HG02970 (cell line): ENCODE measurements around the gene NNMT.

Source experiments
- ATAC-seq: cut with Tn5 transposase; IDR thresholded peaks from one replicate; pipeline ENCODE4 v1.9.1; 2021; ENCODE audit warnings: mild to moderate bottlenecking, moderate library complexity, moderate number of reproducible peaks; ENCODE audit not compliant: unreplicated experiment, low FRiP score

Gene NNMT

DNA sequence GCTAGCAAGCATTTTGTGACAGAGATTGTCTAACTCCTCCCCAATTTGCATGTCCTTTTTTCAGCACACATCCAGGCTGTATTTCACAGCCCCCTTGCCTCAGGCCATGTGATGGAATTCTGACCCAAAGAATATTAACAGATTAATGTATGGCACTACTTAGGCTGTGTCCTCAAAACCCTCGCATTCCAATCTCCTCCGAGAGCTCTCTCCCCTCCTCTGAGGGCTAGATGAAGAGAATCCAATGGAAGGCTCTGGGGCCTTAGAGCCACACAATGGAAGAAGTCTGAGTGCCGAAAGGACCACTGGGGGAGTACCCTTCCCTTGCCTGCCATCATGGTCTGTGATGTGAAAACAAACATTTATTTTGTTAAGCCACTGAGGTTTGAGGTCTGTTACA is 13.7 kb upstream of the NNMT start:
- ATAC-seq, result no peak

DNA sequence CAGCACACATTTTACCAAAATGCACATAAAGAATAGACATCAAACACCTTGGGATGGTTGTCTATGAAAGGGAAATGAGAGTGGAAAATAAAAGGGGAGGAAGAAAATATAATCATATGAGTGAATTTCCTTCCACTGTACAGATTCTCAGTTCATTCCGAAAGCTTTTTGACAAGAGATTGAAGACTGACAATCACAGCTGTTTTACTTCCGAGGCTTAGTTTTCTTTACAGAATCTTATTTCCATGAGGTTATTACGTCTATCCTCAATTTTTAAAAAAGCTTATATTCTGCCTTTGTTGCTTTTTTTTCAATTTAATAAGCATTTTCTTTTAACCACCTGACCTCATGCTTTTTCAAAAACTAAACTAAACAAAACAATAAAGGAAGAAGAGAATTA is 12.8 kb upstream of the NNMT start:
- ATAC-seq, result no peak

GRCh38 chr11:114284021-114284420 is 12.2 kb upstream of the NNMT start:
- no peak for ATAC-seq

DNA sequence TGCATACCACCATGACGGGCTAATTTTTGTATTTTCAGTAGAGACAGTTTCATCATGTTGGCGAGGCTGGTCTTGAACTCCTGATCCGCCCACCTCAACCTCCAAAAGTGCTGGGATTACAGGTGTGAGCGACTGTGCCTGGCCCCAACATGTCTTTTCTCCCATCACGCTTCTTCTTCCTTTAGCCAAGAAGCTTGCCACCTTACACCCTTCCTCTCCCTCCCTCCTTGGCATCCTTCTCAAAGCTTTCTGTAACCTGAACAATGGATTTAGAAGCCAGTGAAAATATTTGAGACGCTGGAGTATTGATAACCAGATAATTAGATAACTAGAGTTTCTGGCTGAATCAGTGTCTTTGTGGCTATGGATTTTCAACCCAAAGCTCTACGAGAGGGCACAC is 11.3 kb upstream of the NNMT start:
- no peak for ATAC-seq

DNA sequence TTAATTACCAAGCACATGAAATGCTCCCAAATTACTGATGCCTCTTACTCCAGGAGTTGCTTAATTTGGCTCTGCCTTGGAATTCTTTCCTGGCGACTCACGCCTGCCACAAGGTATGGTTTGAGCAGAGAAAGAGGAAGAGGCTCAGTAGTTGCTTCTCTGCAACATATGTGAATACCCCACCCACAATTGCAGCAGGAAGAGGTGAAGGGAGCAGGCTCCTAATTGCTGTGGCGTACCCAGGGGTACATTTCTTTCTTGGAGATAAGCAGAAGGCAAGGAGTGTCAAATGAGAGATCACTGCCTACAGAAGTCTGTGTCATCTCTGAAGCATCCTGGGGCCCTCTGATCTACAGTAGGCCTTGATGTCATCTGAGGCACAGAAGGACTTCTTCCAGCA is 10.6 kb upstream of the NNMT start:
- ATAC-seq, result no peak

DNA sequence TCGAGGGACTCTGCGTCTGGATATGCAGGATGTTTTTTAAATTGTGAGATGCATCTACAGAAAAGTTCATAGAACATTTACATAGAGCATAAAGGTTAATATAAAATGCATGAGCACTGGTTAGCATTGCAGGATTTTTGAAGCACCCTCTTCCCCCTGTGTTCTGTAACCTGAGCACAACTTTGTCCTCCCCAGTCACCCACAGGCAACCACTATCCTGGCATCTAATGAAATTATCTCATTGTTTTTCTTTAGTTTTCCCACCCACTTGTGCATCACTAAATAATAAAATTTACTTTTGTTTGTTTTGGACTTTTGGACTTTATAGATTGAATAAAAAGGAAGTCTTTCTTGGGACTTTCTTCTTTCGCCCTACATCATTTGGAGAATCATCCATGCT is 10.0 kb upstream of the NNMT start:
- no peak for ATAC-seq

DNA sequence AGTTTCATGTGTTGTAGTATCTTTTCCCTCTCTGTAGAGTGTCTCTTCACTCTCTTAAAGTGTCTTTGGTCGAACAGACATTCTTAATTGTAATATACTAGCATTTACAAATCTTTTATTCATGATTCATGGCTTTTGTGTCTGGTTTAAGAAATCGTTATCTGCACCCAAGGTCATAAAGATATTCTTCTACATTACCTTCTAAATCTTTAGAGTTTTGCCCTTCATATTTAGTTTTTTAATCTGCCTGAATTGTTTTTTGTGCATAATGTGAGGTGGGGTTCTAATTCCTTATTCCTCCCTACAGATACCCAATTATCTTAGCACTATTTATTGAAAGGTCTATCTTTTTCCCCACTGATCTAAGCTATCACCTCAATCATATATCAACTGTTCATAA is 9.0 kb upstream of the NNMT start:
- ATAC-seq, result no peak

DNA sequence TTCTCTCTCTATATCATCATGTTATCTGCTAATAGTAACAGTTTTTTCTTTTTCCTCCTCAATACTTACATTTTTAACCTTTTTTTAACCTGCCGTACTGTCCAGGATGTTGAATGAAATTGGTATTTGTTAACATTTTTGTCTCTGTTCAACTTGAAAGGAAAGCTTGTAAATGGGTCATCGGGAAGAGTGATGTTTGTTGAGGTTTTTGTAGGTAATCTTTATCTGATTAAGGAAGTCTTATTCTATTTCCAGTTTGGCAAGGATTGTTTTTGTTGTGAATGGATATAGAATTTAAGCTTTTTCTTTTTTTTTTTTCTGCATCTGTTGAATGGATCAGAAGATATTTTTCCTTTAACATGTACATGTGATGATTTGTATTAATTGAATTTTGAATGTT is 8.1 kb upstream of the NNMT start:
- no peak for ATAC-seq

- ATAC-seq, result no peak
These were observed 6.4 kb upstream of the NNMT start for GRCh38 chr11:114289779-114290178.

GRCh38 chr11:114290503-114291235 is 5.5 kb upstream of the NNMT start:
- no peak for ATAC-seq

DNA sequence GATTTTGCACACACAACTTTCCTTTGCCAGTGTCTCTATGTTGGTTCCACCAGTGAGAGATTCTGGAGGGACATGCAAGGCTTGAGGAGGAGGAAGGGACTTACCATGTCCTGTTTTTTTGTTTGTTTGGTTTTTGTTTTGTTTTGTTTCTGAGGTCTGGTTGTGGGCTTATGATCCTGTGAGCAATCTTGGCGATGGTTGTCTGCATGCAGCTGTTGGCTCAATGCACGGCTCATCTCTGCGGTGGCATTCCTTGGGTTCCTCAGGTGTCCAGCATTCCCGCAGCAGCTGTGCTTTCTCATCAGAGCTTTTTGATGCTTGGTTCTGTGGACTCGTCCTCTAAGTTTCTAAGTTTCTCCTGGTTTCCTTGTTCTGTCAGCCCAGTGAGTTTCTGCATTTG is 4.8 kb upstream of the NNMT start:
- no peak for ATAC-seq

GRCh38 chr11:114291842-114292680 is 4.1 kb upstream of the NNMT start:
- no peak for ATAC-seq

DNA sequence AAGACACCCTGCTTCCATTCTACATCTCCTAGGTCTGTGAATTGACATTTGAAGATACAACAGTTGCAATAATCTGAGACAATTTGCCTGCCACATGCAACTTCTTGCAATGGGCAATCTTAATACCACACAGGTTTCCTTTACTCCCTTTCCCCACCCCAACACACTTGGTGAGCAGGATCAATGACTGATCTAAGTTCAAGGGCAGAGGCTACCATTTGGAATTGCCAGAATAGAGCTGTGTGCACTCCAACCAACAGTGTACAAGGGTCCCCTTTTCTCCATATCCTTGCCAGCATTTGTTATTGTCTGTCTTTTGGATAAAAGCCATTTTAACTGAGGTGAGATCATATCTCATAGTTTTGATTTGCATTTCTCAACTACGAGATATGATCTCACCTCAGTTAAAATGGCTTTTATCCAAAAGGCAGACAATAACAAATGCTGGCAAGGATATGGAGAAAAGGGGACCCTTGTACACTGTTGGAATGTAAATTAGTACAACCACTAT is 2.9 kb upstream of the NNMT start:
- no peak for ATAC-seq

- ATAC-seq, result no peak
These were observed 590 bp downstream of the NNMT start for GRCh38 chr11:114296605-114297372.

DNA sequence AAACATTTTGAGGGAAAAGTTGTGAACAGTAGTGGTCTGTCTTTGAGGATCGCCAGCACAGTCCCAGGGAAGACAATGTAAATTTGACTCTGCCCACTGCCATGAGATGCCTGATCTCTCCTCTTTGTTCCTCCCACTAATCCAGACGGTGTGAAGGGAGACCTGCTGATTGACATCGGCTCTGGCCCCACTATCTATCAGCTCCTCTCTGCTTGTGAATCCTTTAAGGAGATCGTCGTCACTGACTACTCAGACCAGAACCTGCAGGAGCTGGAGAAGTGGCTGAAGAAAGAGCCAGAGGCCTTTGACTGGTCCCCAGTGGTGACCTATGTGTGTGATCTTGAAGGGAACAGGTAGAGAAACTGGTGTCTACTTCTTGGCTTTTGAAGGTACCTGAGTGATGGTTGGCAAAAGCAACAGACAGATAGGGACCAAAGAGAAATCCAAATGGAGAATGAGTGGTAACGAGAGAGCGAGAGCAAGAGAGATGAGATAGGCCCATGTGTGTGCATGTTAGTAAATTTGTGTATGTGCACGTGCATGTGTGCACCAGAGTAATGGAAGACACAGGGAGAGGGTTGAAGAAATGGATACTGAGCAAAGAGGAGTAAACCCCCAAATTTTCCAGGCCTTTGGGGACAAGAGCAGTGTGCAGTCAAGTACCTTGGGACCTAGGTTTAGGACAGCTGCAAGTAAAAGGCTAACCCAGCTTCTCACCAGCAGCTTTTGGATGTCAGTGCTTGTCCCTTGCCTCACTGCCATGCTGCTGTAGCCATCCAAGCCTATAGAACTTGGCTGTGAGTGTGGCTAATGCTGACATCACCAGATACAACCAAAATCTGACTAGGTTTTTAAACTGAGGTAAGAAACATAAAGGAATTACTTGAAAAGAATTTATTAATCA is 1.9 kb downstream of the NNMT start:
- no peak for ATAC-seq

DNA sequence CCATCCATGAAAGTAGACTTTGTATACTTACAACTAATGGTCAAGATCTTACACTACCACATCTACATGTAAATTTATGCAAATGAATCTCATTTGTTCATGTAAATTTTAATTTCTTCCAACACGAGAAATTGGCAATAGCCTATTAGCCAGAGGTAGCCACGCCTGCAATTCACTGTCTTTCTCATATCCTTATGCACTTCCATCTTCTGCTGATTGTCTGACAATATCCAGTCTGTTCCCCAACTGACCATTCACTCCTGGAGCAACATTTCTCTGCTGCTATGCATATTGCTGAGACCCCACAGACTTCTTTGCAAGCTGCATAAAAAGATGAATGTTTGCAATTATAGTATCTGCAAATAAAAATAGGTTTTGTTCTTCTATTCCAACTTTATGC is 2.5 kb downstream of the NNMT start:
- ATAC-seq, result no peak

DNA sequence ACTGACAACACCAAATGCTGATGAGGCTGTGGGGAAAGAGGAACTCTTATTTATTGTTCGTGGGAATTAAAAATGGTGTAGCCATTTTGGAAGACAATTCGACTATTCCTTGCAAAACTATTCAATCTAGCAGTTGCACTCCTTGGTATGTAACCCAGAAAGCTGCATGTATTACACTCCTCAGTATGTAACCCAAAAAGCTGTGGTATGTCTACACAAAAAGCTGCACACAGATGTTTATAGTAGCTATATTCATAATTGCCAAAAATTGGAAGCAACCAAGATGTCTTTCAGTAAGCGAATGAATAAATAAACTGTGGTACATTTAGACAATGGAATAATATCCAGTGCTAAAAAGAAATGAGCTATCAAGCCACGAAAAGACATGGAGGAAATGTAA is 4.9 kb downstream of the NNMT start:
- ATAC-seq, result no peak

DNA sequence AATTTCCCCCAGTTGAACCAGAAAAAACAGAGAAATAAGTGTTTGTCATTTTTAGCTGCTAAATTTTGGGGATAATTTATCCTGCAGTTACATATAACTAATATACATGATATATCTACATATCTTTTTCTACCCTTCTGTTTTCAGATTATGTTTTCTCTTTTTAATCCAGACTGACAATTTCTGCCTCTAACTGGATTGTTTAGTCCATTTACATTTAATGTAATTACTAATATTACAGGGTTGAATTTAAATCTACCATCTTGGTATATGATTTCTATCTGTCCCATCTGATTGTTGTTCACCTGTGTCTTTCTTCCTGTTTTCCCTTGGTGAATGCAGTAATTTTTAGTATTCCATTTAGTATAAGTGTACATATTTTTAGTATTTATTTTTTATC is 5.7 kb downstream of the NNMT start:
- ATAC-seq, result no peak

GRCh38 chr11:114302663-114303062 is 6.5 kb downstream of the NNMT start:
- no peak for ATAC-seq

GRCh38 chr11:114304065-114304464 is 7.9 kb downstream of the NNMT start:
- no peak for ATAC-seq
